HG03066 (cell line): ENCODE data around the gene AAMDC.
"Not testable (repeated sequence)": the region's sequence is repeated elsewhere in the genome, so short reads cannot be mapped to it uniquely, and the experiment has no call there.

ENCODE experiments used
- ATAC-seq: cut with Tn5 transposase; IDR thresholded peaks from one replicate; pipeline ENCODE4 v1.9.1; 2021; ENCODE audit warnings: low read depth; ENCODE audit not compliant: unreplicated experiment

AAMDC gene

GRCh38 chr11:77883775-77884174, 62.8 kb downstream of the AAMDC start:
- ATAC-seq, result no peak

GRCh38 chr11:77884186-77884828, 63.4 kb downstream of the AAMDC start:
- ATAC-seq, result no peak

- no peak for ATAC-seq
These were observed 63.9 kb downstream of the AAMDC start for GRCh38 chr11:77884829-77885190.

- no peak for ATAC-seq
These were observed 65.5 kb downstream of the AAMDC start for GRCh38 chr11:77886401-77886800.

GRCh38 chr11:77889045-77889444, 68.1 kb downstream of the AAMDC start:
- not testable (repeated sequence) for ATAC-seq

GRCh38 chr11:77890100-77890614, 69.2 kb downstream of the AAMDC start:
- ATAC-seq, result not testable (repeated sequence)

- not testable (repeated sequence) for ATAC-seq
These were observed 69.7 kb downstream of the AAMDC start for GRCh38 chr11:77890619-77891056.

DNA sequence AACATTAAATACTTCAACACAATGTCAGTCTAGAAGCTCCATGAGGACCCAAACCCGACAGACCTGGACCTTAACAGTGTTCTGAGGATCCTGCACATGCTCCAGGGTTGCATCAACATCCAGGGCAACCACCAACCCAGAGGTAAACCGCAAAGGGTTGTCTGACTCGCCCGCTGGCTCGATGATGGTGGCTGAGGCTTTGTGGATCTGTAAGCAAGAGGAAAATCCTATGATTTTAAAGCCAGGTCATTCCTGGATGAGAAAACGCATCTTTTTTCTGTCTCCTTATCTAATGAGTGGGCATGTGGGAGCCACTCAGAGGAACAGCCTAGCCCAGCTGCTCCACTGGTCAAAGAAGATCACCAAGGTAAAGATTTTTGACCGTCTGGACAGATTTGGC, 70.3 kb downstream of the AAMDC start:
- ATAC-seq, result not testable (repeated sequence)

GRCh38 chr11:77891703-77892102, 70.8 kb downstream of the AAMDC start:
- not testable (repeated sequence) for ATAC-seq

- ATAC-seq, result not testable (repeated sequence)
These were observed 74.0 kb downstream of the AAMDC start for GRCh38 chr11:77894949-77895348.

DNA sequence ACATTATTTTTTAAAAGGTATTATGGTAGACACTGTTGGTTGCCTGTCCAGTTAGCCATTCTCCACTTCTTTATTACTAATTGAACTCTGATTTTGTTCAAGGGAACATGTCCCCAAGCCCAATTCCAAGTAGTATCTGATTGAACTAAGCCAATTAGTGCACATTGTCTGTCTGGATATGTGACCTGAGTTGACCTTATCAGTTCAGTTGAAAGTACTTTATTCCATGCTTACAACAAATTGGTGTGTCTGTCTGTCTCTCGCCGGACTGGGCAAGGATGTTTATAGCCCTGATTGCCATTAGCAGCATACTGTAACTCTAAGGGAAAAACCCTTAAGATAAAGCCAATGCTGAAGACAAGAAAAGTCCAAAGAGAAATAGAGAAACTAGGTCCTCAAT, 87.9 kb downstream of the AAMDC start:
- ATAC-seq, result no peak

DNA sequence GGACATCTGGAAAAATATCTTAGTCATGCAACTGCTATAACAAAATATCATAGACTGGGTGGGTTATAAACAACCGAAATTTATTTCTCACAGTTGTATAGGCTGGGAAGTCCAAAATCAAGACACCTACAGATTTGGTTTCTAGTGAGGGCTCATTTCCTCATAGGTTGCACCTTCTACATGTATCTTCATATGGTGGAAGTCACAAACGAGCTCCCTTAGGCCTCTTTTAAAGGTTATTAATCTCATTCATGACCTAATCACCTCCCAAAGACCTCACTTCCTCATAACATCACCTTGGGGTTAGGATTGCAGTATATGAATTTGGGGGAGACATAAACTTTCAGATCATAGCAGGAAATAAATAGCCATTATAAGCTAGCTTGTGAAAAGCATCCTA, 88.3 kb downstream of the AAMDC start:
- ATAC-seq, result no peak

- ATAC-seq, result not testable (repeated sequence)
These were observed 89.9 kb downstream of the AAMDC start for GRCh38 chr11:77910828-77911227.

GRCh38 chr11:77913608-77914306, 92.8 kb downstream of the AAMDC start:
- not testable (repeated sequence) for ATAC-seq

DNA sequence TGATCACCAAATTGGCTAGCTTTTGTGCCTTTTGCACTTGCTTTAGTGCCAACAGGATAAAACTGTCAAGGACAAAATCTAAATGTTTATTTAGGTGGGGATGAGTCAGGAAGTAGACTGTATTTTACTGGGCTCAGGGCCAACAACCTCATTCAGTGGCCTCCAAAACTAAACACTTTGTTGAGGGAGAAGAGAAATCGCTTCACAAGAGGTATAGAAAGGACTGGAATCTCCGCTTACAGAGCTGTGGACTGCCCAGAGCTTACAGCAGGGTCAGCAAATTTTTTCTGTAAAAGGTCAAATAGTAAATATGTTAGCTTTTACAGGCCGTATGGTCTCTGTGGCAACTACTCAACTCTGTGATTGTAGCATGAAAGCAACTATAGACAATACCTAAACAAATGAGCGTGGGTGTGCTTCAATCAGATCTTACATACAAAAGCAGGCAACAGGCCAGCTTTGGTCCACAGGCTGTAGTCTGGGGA, 93.4 kb downstream of the AAMDC start:
- not testable (repeated sequence) for ATAC-seq

DNA sequence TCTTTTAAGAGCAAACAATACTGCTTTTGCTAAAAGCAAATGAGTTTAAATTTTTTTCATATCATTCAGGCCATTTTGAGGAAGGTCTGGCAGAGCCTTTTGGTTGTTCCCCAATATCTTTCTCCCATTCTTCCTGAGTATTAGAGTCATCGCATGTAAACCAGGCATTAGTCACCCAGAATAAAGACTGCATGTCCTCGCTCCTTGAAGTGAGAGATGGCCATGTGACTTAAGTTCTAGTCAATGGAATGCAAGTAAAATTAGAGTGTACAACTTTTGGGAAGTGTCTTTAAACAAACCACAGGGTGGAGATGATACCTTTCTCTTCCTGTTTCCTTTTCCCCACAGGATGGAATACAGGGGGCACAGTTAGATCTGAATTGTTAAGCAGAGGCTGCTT, 96.8 kb downstream of the AAMDC start:
- ATAC-seq, result not testable (repeated sequence)
